HCT116 (cell line): ENCODE measurements around the gene BAIAP2L2. TPM values are rescaled to one million over a fixed set of nuclear protein-coding genes. Genes with fewer than 3 reads are reported as not detected.

Experiments
- ATAC-seq: fragments of 200-7000 bp; cut with Tn5 transposase; 2 replicates; pipeline ENCODE4 v1.9.1; 2020; ENCODE audit warnings: mild to moderate bottlenecking, moderate library complexity
- BruUV-seq: library from RNA; stranded (reverse); fragments of 400-500 nt; replicated peaks from 2 replicates; lab custom pipeline; 2021; lab: Mats Ljungman, UMichigan
- CTCF ChIA-PET: fragments of 300-600 bp; sonication (Branson Sonifier 250); formaldehyde crosslinking; loops from one replicate; lab custom pipeline; 2021; ENCODE audit warnings: antibody characterized with exemption; lab: Charles Lee
- POLR2A ChIA-PET: fragments of 300-600, 350-600 bp; sonication (Branson Sonifier 250); formaldehyde crosslinking; loops from one replicate; lab custom pipeline; 2021; ENCODE audit warnings: antibody characterized with exemption; lab: Charles Lee
- RAD21 ChIA-PET, 2 experiments: fragments of 300-600 bp; sonication (Branson Sonifier 250); formaldehyde crosslinking; loops; one replicate each; lab custom pipeline; 2023; ENCODE audit warnings: low total read pairs in 2 of 2; ENCODE audit not compliant: uncharacterized antibody in 2 of 2, unreplicated experiment in 2 of 2, low non-redundant PET in 1 of 2; lab: Charles Lee
- DNase-seq: peaks from one replicate; pipeline ENCODE4 v3.0.0-alpha.2; 2010; ENCODE audit warnings: low read depth, low spot score
- H2AFZ ChIP-seq: fragments of 200-600 bp; shearing (Covaris generic), sonication (generic); 2 replicates; pipeline ENCODE4 v1.6.1; 2017; ENCODE audit warnings: low read depth, mixed run types, mixed read lengths, antibody characterized with exemption, low read length; ENCODE audit not compliant: poor library complexity, severe bottlenecking
- H3K27ac ChIP-seq: 2 replicates; pipeline ENCODE4 v1.5.1; 2012; ENCODE audit warnings: low read depth, low read length
- H3K27me3 ChIP-seq: fragments of 200-600 bp; sonication (generic); 2 replicates; pipeline ENCODE4 v1.6.1; 2016; ENCODE audit warnings: mixed run types, low read length, mixed read lengths; ENCODE audit not compliant: insufficient read depth
- H3K36me3 ChIP-seq, 2 experiments: fragments of 200-500 bp in 1 of 2; fragments of 200-600 bp in 1 of 2; sonication (Bioruptor generic) in 1 of 2; sonication (generic) in 1 of 2; 2 replicates each; pipeline versions ENCODE4 v1.5.1 to v1.6.1; 2014 to 2016; ENCODE audit warnings: low read length in 2 of 2, inconsistent platforms in 1 of 2, mixed read lengths in 1 of 2, mixed run types in 1 of 2; ENCODE audit not compliant: insufficient read depth in 2 of 2, control insufficient read depth in 1 of 2
- H3K4me1 ChIP-seq, 2 experiments: fragments of 200-600 bp in 1 of 2; sonication (generic) in 1 of 2; 2 replicates each; pipeline versions ENCODE4 v1.5.1 to v1.6.1; 2012 to 2017; ENCODE audit warnings: low read length in 2 of 2, inconsistent platforms in 1 of 2, mild to moderate bottlenecking in 1 of 2, mixed read lengths in 1 of 2, mixed run types in 1 of 2, moderate library complexity in 1 of 2; ENCODE audit not compliant: insufficient read depth in 2 of 2, control insufficient read depth in 1 of 2
- H3K4me2 ChIP-seq: fragments of 200-600 bp; sonication (generic); 2 replicates; pipeline ENCODE4 v1.6.1; 2017; ENCODE audit warnings: mixed run types, low read length, mixed read lengths
- H3K4me3 ChIP-seq, 2 experiments: fragments of 200-600 bp in 1 of 2; sonication (generic) in 1 of 2; replicated peaks in 1 of 2; 2 replicates each; pipeline ENCODE4 v1.5.1; 2011 to 2016; ENCODE audit warnings: low read length in 2 of 2, control low read depth in 1 of 2, low read depth in 1 of 2, mild to moderate bottlenecking in 1 of 2, mixed read lengths in 1 of 2, mixed run types in 1 of 2
- H3K79me2 ChIP-seq: fragments of 200-600 bp; sonication (generic); 2 replicates; pipeline ENCODE4 v1.6.1; 2017; ENCODE audit warnings: mild to moderate bottlenecking, mixed run types, low read length, moderate library complexity, mixed read lengths; ENCODE audit not compliant: insufficient read depth
- H3K9ac ChIP-seq: fragments of 200-600 bp; sonication (generic); 2 replicates; pipeline ENCODE4 v1.6.1; 2016; ENCODE audit warnings: low read length, mixed read lengths
- H3K9me2 ChIP-seq: fragments of 200-600 bp; sonication (generic), shearing (Covaris generic); 2 replicates; pipeline ENCODE4 v1.6.1; 2017; ENCODE audit warnings: mixed run types, mild to moderate bottlenecking, moderate library complexity; ENCODE audit not compliant: insufficient read depth
- H3K9me3 ChIP-seq, 2 experiments: fragments of 200-500 bp in 1 of 2; fragments of 200-600 bp in 1 of 2; sonication (Bioruptor generic) in 1 of 2; sonication (generic) in 1 of 2; 2 replicates each; pipeline ENCODE4 v1.6.1; 2014 to 2017; ENCODE audit warnings: low read length in 2 of 2, mixed read lengths in 2 of 2, inconsistent platforms in 1 of 2, low read depth in 1 of 2, mild to moderate bottlenecking in 1 of 2, mixed run types in 1 of 2, moderate library complexity in 1 of 2; ENCODE audit not compliant: control insufficient read depth in 1 of 2, insufficient read depth in 1 of 2
- H4K20me1 ChIP-seq: fragments of 200-600 bp; sonication (generic), shearing (Covaris generic); 2 replicates; pipeline ENCODE4 v1.6.1; 2017; ENCODE audit warnings: mixed run types, mild to moderate bottlenecking, moderate library complexity; ENCODE audit not compliant: insufficient read depth
- CBX3 ChIP-seq: IDR thresholded peaks from 2 replicates; pipeline ENCODE4 v1.6.1; 2012; ENCODE audit warnings: low read depth
- EGR1 ChIP-seq: IDR thresholded peaks from 2 replicates; pipeline ENCODE4 v1.6.1; 2012; ENCODE audit warnings: low read depth
- ELF1 ChIP-seq: IDR thresholded peaks from 2 replicates; pipeline ENCODE4 v1.6.1; 2012; ENCODE audit warnings: low read depth, borderline replicate concordance
- EZH2phosphoT487 ChIP-seq: fragments of 200-600 bp; IDR thresholded peaks from 2 replicates; pipeline ENCODE4 v1.6.1; 2018; ENCODE audit warnings: antibody characterized with exemption, borderline replicate concordance
- JUND ChIP-seq: IDR thresholded peaks from 2 replicates; pipeline ENCODE4 v1.6.1; 2012
- POLR2A ChIP-seq: IDR thresholded peaks from 2 replicates; pipeline ENCODE4 v1.7.0; 2011; ENCODE audit warnings: borderline replicate concordance; ENCODE audit not compliant: insufficient read depth, insufficient read length; ENCODE audit errors: extremely low read depth
- POLR2AphosphoS5 ChIP-seq: IDR thresholded peaks from 2 replicates; pipeline ENCODE4 v1.6.1; 2011; ENCODE audit warnings: mild to moderate bottlenecking, low read depth, low read length, moderate library complexity
- RAD21 ChIP-seq: IDR thresholded peaks from 2 replicates; pipeline ENCODE4 v1.6.1; 2012; ENCODE audit warnings: low read depth, mild to moderate bottlenecking
- SIN3A ChIP-seq: IDR thresholded peaks from 2 replicates; pipeline ENCODE4 v1.6.1; 2012; ENCODE audit warnings: low read depth
- SP1 ChIP-seq: IDR thresholded peaks from 2 replicates; pipeline ENCODE4 v1.6.1; 2012; ENCODE audit warnings: low read depth
- YY1 ChIP-seq: IDR thresholded peaks from 2 replicates; pipeline ENCODE4 v1.6.1; 2011; ENCODE audit warnings: low read length, low read depth, moderate library complexity, mild to moderate bottlenecking; ENCODE audit not compliant: insufficient replicate concordance; ENCODE audit errors: extremely low read depth
- ZFX ChIP-seq: fragments of 450-650 bp; IDR thresholded peaks from 2 replicates; pipeline ENCODE4 v1.6.1; 2017
- ZNF274 ChIP-seq: fragments of 200-500 bp; sonication (Bioruptor generic); IDR thresholded peaks from 2 replicates; pipeline ENCODE4 v1.6.1; 2014; ENCODE audit warnings: mild to moderate bottlenecking, low read depth, low read length, inconsistent platforms
- intact Hi-C: fragments of 100-400 bp; cut with micrococcal nuclease; formaldehyde crosslinking; loops from 2 replicates; pipeline ENCODE4 v1.10.0; 2022
- total RNA-seq: library from RNA; stranded (reverse); gene quantifications from one replicate; pipeline ENCODE4 v1.2.1, GENCODE V29; 2021; ENCODE audit not compliant: unreplicated experiment
- TF ChIP-seq, protein P1 (sequence below): IDR thresholded peaks from 2 replicates; pipeline ENCODE4 v1.6.1; 2012

The BAIAP2L2 gene
- total RNA-seq, 1 experiment from 2014 or later, result 1.0 TPM

DNA sequence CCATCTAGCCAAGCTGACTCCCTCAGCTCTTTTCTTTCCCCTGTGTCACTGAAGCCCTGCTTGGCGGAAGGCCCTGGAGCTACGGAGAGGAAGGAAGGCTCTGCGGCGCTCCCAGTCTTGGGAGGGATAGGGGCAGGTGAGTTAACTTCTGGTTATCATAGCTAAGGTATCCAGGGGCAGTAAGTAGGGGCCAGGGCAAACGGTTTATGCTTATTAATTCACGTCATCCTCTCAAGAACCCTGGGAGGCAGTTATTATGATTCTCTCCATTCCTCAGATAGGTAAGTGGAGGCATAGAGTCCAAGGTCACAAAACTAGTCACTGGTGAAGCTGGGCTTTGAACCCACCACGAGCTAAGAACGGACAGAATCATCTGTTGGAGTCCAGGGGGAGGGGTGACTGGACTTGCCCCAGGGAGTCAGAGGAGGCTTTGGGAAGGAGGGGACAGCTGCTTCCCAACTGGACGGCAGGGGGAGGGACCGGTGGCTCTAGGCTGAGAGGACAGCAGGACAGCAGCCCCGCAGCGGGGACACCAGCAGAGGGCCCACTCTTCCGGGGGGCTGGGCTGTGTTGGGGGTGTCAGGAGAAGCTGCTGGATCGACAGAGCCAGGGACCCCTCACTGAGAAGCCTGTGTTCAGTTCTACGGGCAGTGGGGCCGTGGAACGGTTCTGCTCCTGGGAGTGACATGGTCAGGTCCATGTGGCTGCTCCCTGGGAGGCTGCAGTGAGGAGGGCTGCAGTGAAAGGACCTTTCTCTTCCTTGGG, 3.5 kb downstream of the BAIAP2L2 start:
- no peaks in the 10 kb centered on the region for H3K9me2 ChIP-seq
- H3K4me3 ChIP-seq, result no peak overlapping the region
- H3K9ac ChIP-seq, result no peak overlapping the region
- H3K4me2 ChIP-seq, result no peak overlapping the region
- no peaks in the 10 kb centered on the region for H3K36me3 ChIP-seq
- no peak overlapping the region for H3K27ac ChIP-seq
- no peaks in the 10 kb centered on the region for H4K20me1 ChIP-seq
- CTCF ChIA-PET, result no interaction called here
- TF ChIP-seq POLR2A (no peak), ZNF274 (no peak), EGR1 (no peak), YY1 (no peak), SP1 (no peak), RAD21 (no peak), ZFX (no peak), POLR2AphosphoS5 (no peak), SIN3A (no peak), CBX3 (no peak), ELF1 (no peak), JUND (no peak), EZH2phosphoT487 (no peak)
- TF ChIP-seq, protein P1, sequence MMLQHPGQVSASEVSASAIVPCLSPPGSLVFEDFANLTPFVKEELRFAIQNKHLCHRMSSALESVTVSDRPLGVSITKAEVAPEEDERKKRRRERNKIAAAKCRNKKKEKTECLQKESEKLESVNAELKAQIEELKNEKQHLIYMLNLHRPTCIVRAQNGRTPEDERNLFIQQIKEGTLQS, result no peak
- TF ChIP-seq, all 23 proteins: peak for 0
- H2AFZ ChIP-seq, result no peak overlapping the region
- ChIA-PET POLR2A (no interaction called here), RAD21 (no interaction called here)
- H3K79me2 ChIP-seq, result no peaks in the 10 kb centered on the region
- peaks cover 14 to 21% of the 10 kb centered on the region in 2 experiments for H3K4me1 ChIP-seq
- ATAC-seq (no peak), DNase-seq (no peak)
- no TSS peak for BruUV-seq
- no peaks in the 10 kb centered on the region for H3K27me3 ChIP-seq
- no peaks in the 10 kb centered on the region for H3K9me3 ChIP-seq
- intact Hi-C loops, result no loop called here
